ENCODE results near the gene RB1.

GRCh38 chr13:48391257-48391656, 87.7 kb downstream of the RB1 start:
- TF ChIP-seq TAF1 (IDR thresholded peaks at IDR 0.05; ENCODE audit: low read depth, low read length) = no peak
- no peak for TF ChIP-seq POLR2A (IDR thresholded peaks at IDR 0.05; ENCODE audit: low read depth, low read length)
- no peak for TF ChIP-seq POLR2AphosphoS5 (IDR thresholded peaks at IDR 0.05; ENCODE audit: low read depth, low read length)
- TF ChIP-seq PAX5 (IDR thresholded peaks at IDR 0.05; ENCODE audit: insufficient read depth, low read length, severe bottlenecking) = no peak
- no peak for TF ChIP-seq POU2F2 (IDR thresholded peaks at IDR 0.05; ENCODE audit: low read depth, low read length)
